Measurements from ENCODE around the gene RCL1.

RCL1 gene

DNA sequence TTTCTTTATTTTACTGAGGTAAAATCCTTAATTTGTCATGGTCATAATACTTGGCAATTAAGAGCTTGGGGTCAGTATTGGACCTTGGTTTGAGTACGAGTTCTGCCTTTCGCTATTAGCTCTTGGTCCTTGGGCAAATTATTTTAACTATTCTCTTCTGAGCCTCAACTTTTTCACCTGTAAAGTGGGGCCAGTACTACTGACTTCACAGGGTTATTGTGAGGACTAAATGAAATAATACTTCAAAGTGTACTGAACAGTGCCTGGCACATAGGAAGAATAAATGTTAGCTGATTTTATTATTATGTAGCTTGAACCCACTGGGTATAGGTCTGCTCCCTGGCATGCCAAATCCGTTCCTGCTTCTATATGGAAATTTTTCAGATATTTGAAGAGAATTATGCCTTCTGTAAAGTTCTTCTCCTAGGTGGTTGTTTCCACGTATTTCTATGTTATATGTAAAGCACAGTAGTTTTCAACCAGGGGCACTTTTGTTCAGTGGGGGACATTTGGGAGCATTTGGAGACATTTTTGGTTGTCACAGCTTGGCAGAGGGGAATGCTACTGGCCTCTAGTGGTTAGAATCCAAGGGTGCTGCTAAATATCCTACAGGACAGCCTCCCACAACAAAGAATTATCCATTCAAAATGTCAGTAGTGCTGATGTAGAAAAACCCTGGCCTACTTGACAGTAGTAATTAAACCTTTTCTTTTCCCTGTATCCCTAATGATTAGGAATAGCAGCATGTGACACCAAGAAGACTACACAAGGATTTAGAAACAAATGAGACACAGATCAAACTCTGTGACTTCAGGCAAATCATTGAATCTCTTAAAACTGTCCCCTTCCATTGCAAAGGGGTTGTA, 4.5 kb downstream of the RCL1 start:
- TF ChIP-seq GATA2 (IDR thresholded peaks at IDR 0.05; ENCODE audit: low read depth, low read length) (no peak), GATA3 (IDR thresholded peaks at IDR 0.05; ENCODE audit: low read depth, low read length) (no peak)

DNA sequence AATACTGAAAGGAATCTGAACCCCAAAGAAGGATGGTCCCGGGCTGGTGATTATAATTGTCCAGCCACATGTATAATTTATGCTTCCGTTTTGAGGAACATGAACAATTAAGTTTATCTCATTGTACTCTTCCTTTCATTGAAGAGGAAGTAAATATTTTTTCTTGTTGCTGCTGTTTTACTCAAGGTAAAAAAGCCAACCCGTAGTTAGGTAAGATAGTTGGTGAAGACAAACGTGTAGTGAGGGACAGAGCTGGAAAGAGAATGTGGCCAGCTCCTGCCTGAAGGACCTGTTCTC, 5.1 kb downstream of the RCL1 start:
- TF ChIP-seq GATA2 (IDR thresholded peaks at IDR 0.05; ENCODE audit: low read depth, low read length) (no peak), GATA3 (IDR thresholded peaks at IDR 0.05; ENCODE audit: low read depth, low read length) (no peak)

DNA sequence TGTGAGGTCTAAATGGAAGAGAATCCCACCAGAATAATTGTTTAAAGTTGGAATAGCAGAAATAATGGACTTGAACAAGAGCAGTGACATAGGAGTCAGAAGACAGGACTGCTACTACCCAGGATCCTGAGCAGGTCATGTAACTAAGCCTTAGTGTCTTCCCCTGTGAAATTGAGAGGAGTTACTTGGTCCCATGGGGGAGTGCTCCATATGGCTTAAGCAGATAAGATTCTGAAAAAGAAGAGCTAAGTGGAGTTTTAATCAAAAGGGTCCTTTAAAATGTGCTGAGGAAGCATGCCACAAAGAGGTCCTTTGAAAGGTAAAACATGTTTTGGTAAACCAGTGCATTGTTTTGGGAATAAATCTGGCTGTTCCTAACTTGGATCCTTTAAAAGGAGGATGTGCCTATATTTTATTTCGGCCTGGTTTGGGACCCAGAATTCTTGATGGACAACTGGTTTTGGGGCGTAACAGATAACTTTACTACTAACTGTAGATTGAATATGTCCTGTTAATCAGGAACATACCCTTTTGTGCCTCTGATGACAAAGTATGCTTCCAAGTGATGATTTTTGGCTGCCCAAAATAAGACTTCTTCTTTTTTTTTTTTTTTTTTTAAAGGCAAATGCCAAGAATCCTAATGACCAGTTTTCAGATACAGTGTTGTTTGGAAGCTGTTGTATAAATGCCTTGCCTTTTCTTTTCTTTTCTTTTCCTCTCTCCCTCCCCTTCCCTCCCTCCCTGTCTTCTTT, 5.7 kb downstream of the RCL1 start:
- TF ChIP-seq GATA2 (IDR thresholded peaks at IDR 0.05; ENCODE audit: low read depth, low read length) (no peak), GATA3 (IDR thresholded peaks at IDR 0.05; ENCODE audit: low read depth, low read length) (no peak)

DNA sequence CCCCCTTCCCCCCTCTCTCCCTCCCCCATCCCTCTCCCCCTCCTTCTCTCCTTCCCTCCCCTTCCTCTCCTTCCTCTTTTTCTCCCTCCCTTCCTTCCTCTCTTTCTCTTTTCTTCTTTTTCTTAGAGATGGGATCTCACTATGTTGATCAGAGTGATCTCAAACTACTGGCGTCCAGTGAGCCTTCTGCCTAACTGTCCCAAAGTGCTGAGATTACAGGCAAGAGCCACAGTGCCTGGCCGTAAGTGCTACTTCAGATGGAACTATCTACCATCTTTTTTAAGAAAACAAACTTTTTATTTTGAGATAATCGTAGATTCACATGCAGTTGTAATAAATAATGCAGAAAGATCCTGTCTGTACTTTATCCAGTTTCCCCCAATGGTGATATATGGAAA, 6.3 kb downstream of the RCL1 start:
- TF ChIP-seq GATA2 (IDR thresholded peaks at IDR 0.05; ENCODE audit: low read depth, low read length) (no peak), GATA3 (IDR thresholded peaks at IDR 0.05; ENCODE audit: low read depth, low read length) (no peak)

DNA sequence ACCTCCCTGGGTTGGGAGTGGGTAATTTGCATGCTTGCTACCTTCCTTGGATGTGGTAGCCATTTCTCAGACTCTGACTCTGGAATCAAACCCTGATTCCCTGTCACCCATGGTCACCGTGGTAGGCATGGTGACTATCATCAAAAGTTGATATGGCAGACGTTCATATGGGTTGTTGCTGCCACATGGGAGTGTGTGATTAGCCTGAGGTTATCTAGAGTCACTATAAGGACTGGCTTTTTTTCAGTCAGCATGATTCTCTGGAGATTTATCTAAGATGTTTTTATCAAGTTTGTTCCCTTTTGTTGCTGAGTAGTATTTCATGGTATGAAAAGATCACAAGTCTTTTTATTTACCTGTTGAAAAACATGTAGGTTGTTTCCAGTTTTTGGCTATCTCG, 7.0 kb downstream of the RCL1 start:
- TF ChIP-seq GATA3 (IDR thresholded peaks at IDR 0.05; ENCODE audit: low read depth, low read length) (no peak), GATA2 (IDR thresholded peaks at IDR 0.05; ENCODE audit: low read depth, low read length) (no peak)

DNA sequence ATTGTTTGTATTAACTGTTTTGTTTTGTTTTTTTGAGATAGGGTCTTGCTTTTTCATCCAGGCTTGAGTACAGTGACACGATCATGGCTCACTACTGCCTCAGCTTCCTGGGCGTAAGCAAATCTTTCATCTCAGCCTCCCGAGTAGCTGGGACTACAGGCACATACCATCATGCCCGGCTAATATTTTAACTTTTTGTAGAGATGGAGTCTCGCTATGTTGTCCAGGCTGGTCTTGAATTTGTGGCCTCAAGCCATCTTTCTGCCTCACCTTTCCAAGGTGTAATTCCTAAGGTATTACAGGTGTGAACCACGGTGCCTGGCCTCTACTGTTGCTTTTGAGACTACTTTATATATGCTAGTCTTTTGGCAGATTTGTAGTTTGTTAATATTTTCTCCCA, 8.4 kb downstream of the RCL1 start:
- TF ChIP-seq GATA2 (IDR thresholded peaks at IDR 0.05; ENCODE audit: low read depth, low read length) (no peak), GATA3 (IDR thresholded peaks at IDR 0.05; ENCODE audit: low read depth, low read length) (no peak)

DNA sequence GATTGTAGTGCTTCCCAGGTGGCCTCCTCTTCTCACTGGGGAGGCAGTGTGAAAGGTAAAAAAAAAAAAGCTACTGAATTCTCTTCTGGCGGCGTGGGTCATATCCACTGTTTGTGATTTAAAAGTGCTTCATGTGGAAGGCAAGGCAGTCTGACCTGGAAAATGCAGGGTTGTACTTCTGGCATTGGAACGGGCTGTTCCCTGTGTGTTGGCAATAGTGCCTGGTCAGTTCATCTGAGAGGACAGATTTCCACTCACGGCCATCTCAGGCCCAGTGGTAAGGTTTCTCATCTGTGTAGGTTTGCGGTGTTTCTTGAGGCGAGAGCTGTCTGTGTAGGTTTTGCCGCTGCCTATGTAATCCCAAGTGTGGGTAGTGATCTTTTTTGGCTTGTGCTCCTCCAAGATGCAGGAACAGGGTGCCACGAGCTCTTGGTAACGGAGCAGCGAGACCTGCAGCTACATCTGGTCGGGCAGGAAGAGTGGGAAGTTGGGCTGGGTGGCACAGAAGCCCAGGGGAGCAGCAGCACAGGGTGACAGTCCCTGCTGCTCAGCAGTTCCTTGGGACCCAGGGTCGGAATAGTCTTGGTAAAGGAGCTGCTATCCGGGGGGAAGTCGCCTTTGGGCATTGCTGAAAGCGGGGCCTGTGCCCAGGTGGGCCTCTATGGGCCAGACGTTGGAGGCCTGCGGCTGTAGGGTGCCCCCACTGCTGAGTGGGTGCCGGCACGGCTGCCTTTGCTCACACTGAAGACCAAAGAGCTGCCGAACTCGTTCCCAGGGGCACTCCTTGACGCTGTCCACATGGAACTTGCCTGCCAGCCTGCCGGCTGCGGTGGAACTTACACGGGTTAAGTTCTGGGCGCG, 11.2 kb downstream of the RCL1 start:
- TF ChIP-seq GATA2 (IDR thresholded peaks at IDR 0.05; ENCODE audit: low read depth, low read length) (no peak), GATA3 (IDR thresholded peaks at IDR 0.05; ENCODE audit: low read depth, low read length) (no peak)

DNA sequence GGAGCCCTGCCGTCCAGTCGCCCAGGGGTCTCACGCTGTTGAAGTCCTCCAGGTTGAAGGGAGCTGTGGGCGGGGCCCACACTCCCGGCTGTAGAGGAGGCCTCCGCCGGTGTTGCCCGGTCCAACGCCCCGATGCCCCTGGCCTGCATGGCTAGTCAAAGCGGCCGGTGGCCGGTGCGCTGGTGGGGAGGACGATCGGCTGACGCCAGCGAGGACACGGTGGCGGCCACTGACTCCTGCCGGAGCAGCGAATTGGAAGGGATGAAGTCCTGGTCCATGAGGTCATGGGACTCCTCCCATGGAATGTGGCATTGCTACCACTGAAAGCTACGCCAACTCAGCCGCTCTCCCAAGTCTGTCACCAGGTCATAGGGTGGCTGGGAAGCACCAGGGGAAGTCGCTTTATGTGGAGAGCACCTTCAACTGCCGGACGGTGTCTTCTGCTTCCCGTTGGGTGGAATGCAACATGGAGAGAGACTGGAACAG, 11.8 kb downstream of the RCL1 start:
- TF ChIP-seq GATA2 (IDR thresholded peaks at IDR 0.05; ENCODE audit: low read depth, low read length) (no peak), GATA3 (IDR thresholded peaks at IDR 0.05; ENCODE audit: low read depth, low read length) (no peak)

DNA sequence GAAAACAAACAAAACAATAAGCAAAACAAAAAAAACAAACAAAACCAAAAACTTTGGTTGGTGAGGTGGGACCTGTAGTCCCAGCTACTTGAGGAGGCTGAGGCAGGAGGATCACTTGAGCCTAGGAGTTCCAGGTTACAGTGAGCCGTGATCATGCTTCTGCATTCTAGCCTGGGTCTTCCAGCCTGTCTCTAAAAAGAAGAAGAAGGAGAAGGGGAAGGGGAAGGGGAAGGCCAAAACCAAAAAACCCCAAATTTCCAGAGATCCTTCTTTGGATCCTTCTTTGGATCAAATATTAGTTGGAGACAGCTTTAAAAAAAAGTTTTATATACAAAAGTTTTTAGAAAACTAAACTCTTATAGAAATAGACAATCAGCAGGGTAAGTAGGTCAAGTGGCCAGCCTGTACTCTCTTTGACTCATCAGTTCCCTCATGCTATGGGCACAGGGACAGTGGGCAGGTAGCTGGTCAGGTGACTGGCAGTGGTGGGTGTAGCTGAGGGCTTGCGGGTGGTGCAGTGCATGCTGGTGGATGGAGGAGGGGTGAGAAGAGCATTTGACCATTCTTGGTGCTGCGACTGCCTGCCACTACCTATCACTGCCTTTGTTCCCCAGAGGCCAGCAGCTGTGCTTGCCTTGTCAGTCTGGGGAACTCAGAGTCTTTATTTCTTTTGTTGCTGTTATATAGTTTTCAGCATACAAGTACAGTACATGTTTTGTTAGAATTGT, 12.6 kb downstream of the RCL1 start:
- TF ChIP-seq GATA2 (IDR thresholded peaks at IDR 0.05; ENCODE audit: low read depth, low read length): no peak
- TF ChIP-seq GATA3 (IDR thresholded peaks at IDR 0.05; ENCODE audit: low read depth, low read length): no peak

DNA sequence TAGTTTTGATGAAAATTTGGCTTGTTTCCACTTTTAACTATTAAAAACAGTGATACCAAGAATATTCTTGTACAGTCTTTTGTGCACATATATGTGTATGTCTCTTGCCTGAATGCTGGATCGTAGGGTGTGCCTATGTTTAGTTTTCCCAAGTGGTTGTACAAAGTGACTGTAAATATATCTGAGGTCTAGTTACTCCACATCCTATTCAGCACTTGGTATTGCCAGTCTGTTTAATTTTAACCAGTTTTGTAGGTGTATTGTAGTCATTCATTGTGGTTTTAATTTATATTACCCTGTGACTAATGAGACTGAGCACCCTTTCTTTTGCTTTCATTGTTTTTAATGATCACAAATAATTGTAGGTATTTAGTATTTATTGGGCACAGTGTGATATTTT, 17.8 kb downstream of the RCL1 start:
- no peak for TF ChIP-seq GATA3 (IDR thresholded peaks at IDR 0.05; ENCODE audit: low read depth, low read length)
- no peak for TF ChIP-seq GATA2 (IDR thresholded peaks at IDR 0.05; ENCODE audit: low read depth, low read length)

DNA sequence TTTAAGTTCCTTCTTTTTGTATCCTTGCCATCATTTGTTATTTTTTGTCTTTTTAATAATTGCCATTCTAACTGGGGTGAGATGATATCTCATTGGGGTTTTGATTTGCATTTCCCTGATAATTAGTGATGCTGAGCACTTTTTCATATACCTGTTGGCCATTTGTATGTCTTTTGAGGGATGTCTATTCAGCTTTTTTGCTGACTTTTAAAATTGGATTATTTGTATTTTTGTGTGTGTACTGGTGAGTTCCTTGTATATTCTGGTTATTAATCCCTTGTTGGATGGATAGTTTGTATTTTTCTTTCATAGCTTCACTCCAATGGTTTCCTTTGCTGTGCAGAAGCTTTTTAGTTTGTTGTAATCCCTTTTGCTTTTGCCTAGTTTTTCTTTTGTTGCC, 19.1 kb downstream of the RCL1 start:
- no peak for TF ChIP-seq GATA2 (IDR thresholded peaks at IDR 0.05; ENCODE audit: low read depth, low read length)
- TF ChIP-seq GATA3 (IDR thresholded peaks at IDR 0.05; ENCODE audit: low read depth, low read length): no peak

DNA sequence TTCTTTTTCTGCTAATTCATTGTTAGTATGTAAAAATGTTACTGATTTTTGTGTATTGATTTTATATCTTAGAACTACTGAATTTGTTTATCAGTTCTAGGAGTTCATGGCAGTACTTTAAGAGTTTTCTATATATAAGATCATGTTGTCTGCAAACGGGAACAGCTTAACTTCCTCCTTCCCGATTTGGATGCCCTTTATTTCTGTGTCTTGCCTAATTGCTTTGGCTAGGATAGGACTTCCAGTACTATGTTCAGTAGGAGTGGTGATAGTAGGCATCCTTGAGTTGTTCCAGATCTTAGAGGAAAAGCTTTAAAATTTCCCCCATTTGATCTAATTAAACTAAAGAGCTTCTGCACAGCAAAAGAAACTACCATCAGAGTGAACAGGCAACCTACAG, 20.1 kb downstream of the RCL1 start:
- no peak for TF ChIP-seq GATA2 (IDR thresholded peaks at IDR 0.05; ENCODE audit: low read depth, low read length)
- TF ChIP-seq GATA3 (IDR thresholded peaks at IDR 0.05; ENCODE audit: low read depth, low read length): no peak

DNA sequence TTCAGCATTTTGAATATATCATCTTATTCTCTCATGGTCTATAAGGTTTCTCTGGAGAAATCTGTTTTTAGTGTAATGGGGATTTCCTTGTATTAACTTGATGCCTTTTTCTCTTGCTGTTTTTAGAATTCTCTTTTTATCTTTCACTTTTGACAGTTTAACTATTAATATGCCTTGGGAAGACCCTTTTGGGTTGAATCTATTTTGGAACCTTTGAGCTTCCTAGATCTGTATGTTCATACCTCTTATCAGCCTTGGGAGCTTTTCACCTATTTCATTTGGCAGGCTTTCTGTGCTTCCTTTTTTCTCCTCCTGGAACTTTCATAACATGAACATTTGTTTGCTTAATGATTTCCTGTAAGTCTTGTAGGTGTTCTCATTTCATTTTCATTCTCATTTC, 22.2 kb downstream of the RCL1 start:
- TF ChIP-seq GATA2 (IDR thresholded peaks at IDR 0.05; ENCODE audit: low read depth, low read length) (no peak), GATA3 (IDR thresholded peaks at IDR 0.05; ENCODE audit: low read depth, low read length) (no peak)

Measured in SH-SY5Y (cell line).